ENCODE results near the gene ZBTB20. TPM values are rescaled to one million over a fixed set of nuclear protein-coding genes. Genes with fewer than 3 reads are reported as not detected.

ZBTB20 gene
- total RNA-seq, 1 donor from 2014 or later, result 21.4 TPM

- Mint-ChIP-seq H3K36me3 (ENCODE audit: low read depth, unreplicated experiment) (peaks cover 1% of the 10 kb centered on the region), H3K4me3 (ENCODE audit: unreplicated experiment) (no peak overlapping the region), H3K27ac (ENCODE audit: unreplicated experiment) (no peak overlapping the region), H3K27me3 (ENCODE audit: low read depth, unreplicated experiment) (no peaks in the 10 kb centered on the region), H3K9me3 (ENCODE audit: unreplicated experiment) (no peaks in the 10 kb centered on the region), H3K4me1 (ENCODE audit: low read depth, unreplicated experiment) (no peaks in the 10 kb centered on the region)
- Histone ChIP-seq H4K20me1 (ENCODE audit: insufficient read depth, low read length) (no peaks in the 10 kb centered on the region), H3K36me3 (ENCODE audit: insufficient read depth, low read length) (no peaks in the 10 kb centered on the region), H3K4me3 (ENCODE audit: insufficient read depth, low read depth, low read length) (no peak overlapping the region), H3K27me3 (ENCODE audit: insufficient read depth, low read length) (no peaks in the 10 kb centered on the region), H3K4me1 (ENCODE audit: insufficient read depth, low read length) (no peaks in the 10 kb centered on the region), H3K79me2 (ENCODE audit: insufficient read depth, low read length) (no peaks in the 10 kb centered on the region), H3K27ac (ENCODE audit: low read depth, low read length) (no peak overlapping the region), H3K9me3 (ENCODE audit: insufficient read depth, low read depth, low read length) (no peaks in the 10 kb centered on the region), H2AFZ (ENCODE audit: low read depth, low read length) (no peak overlapping the region), H3K9ac (ENCODE audit: low read length) (no peak overlapping the region), H3K4me2 (ENCODE audit: low read length) (no peak overlapping the region)
- DNase-seq (ENCODE audit: low read depth) (no peak), FAIRE-seq (no peak)
- TF ChIP-seq CTCF (IDR thresholded peaks at IDR 0.05; ENCODE audit: insufficient read depth, low read depth, low read length), result no peak
- no peak for TF ChIP-seq EZH2 (IDR thresholded peaks at IDR 0.05; ENCODE audit: insufficient read depth, low read length)
These were observed 124.2 kb downstream of the ZBTB20 start for GRCh38 chr3:115022835-115023398.

GRCh38 chr3:115022199-115022598 is 124.9 kb downstream of the ZBTB20 start:
- H3K4me2 ChIP-seq (ENCODE audit: low read length), result no peak overlapping the region
- H3K9me3 ChIP-seq (ENCODE audit: insufficient read depth, low read depth, low read length), result no peaks in the 10 kb centered on the region
- H3K79me2 ChIP-seq (ENCODE audit: insufficient read depth, low read length), result no peaks in the 10 kb centered on the region
- no peaks in the 10 kb centered on the region for H3K27me3 Mint-ChIP-seq (ENCODE audit: low read depth, unreplicated experiment)
- no peak overlapping the region for H3K9ac ChIP-seq (ENCODE audit: low read length)
- no peaks in the 10 kb centered on the region for H3K27me3 ChIP-seq (ENCODE audit: insufficient read depth, low read length)
- H3K36me3 ChIP-seq (ENCODE audit: insufficient read depth, low read length), result no peaks in the 10 kb centered on the region
- H3K36me3 Mint-ChIP-seq (ENCODE audit: low read depth, unreplicated experiment), result peaks cover 1% of the 10 kb centered on the region
- no peaks in the 10 kb centered on the region for H4K20me1 ChIP-seq (ENCODE audit: insufficient read depth, low read length)
- H3K27ac Mint-ChIP-seq (ENCODE audit: unreplicated experiment), result no peak overlapping the region
- FAIRE-seq, result no peak
- no peaks in the 10 kb centered on the region for H3K9me3 Mint-ChIP-seq (ENCODE audit: unreplicated experiment)
- no peak overlapping the region for H3K4me3 Mint-ChIP-seq (ENCODE audit: unreplicated experiment)
- H3K27ac ChIP-seq (ENCODE audit: low read depth, low read length), result no peak overlapping the region
- DNase-seq (ENCODE audit: low read depth), result no peak
- no peak overlapping the region for H2AFZ ChIP-seq (ENCODE audit: low read depth, low read length)
- no peaks in the 10 kb centered on the region for H3K4me1 ChIP-seq (ENCODE audit: insufficient read depth, low read length)
- no peak overlapping the region for H3K4me3 ChIP-seq (ENCODE audit: insufficient read depth, low read depth, low read length)
- TF ChIP-seq CTCF (IDR thresholded peaks at IDR 0.05; ENCODE audit: insufficient read depth, low read depth, low read length) (no peak), EZH2 (IDR thresholded peaks at IDR 0.05; ENCODE audit: insufficient read depth, low read length) (no peak)
- H3K4me1 Mint-ChIP-seq (ENCODE audit: low read depth, unreplicated experiment), result no peaks in the 10 kb centered on the region

GRCh38 chr3:115021061-115021460 is 126.0 kb downstream of the ZBTB20 start:
- no peak overlapping the region for H3K27ac Mint-ChIP-seq (ENCODE audit: unreplicated experiment)
- H3K27me3 ChIP-seq (ENCODE audit: insufficient read depth, low read length), result no peaks in the 10 kb centered on the region
- no peak overlapping the region for H2AFZ ChIP-seq (ENCODE audit: low read depth, low read length)
- H3K36me3 ChIP-seq (ENCODE audit: insufficient read depth, low read length), result no peaks in the 10 kb centered on the region
- H3K4me3 Mint-ChIP-seq (ENCODE audit: unreplicated experiment), result no peak overlapping the region
- no peaks in the 10 kb centered on the region for H3K4me1 ChIP-seq (ENCODE audit: insufficient read depth, low read length)
- no peaks in the 10 kb centered on the region for H4K20me1 ChIP-seq (ENCODE audit: insufficient read depth, low read length)
- no peak overlapping the region for H3K9ac ChIP-seq (ENCODE audit: low read length)
- no peaks in the 10 kb centered on the region for H3K4me1 Mint-ChIP-seq (ENCODE audit: low read depth, unreplicated experiment)
- H3K4me3 ChIP-seq (ENCODE audit: insufficient read depth, low read depth, low read length), result no peak overlapping the region
- H3K27ac ChIP-seq (ENCODE audit: low read depth, low read length), result no peak overlapping the region
- peaks cover 6% of the 10 kb centered on the region for H3K9me3 Mint-ChIP-seq (ENCODE audit: unreplicated experiment)
- TF ChIP-seq CTCF (IDR thresholded peaks at IDR 0.05; ENCODE audit: insufficient read depth, low read depth, low read length), result no peak
- no peak for TF ChIP-seq EZH2 (IDR thresholded peaks at IDR 0.05; ENCODE audit: insufficient read depth, low read length)
- H3K4me2 ChIP-seq (ENCODE audit: low read length), result no peak overlapping the region
- no peaks in the 10 kb centered on the region for H3K27me3 Mint-ChIP-seq (ENCODE audit: low read depth, unreplicated experiment)
- H3K79me2 ChIP-seq (ENCODE audit: insufficient read depth, low read length), result no peaks in the 10 kb centered on the region
- no peak for FAIRE-seq
- no peaks in the 10 kb centered on the region for H3K9me3 ChIP-seq (ENCODE audit: insufficient read depth, low read depth, low read length)
- peaks cover 1% of the 10 kb centered on the region for H3K36me3 Mint-ChIP-seq (ENCODE audit: low read depth, unreplicated experiment)
- no peak for DNase-seq (ENCODE audit: low read depth)
